ENCODE measurements around the gene FAM98B. TPM values are rescaled to one million over a fixed set of nuclear protein-coding genes. Genes with fewer than 3 reads are reported as not detected.

Gene FAM98B
- total and polyA plus RNA-seq, 9 of the 15 experiments (the other 6 are each of a cell fraction or from before 2014, with no cell fraction given) = 3.1 to 42.0 (median 9.4) TPM

DNA sequence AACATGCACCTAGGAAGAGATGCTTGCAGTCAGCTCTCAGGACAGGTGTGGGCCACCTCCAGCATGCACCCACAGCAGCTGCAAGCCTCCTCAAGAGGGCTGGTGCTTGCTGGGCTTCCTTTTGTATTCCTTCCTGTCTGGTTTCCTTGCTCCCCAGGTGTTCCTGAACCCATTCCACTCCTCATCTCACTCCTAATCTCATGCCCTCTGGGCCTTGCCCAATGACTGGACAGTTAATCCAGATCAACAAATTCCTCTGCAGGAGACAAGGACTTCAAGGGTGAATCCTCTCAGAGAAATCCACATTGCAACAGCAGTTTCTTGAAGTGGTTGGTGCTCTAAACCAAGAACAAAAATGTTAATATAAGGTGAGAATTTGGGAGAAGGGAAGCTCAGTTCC, 80.0 kb downstream of the FAM98B start:
- H3K4me1 ChIP-seq (replicated peaks in 1 of 2; ENCODE audit: control insufficient read depth in 2 of 2, insufficient read depth in 2 of 2, low read length in 2 of 2) = peaks cover 0 to 3% of the 10 kb centered on the region in 2 experiments; a peak in 2 of 5 replicates
- in situ Hi-C loops (cut with MboI) = no loop called here
- POLR2A ChIA-PET = interaction anchor here (0.6 to 0.8 kb wide), 4 partner anchors 28 to 102 kb away, joined by 3 read pairs; no protein-coding TSS in a partner anchor

More for the DNA sequence above, 80.0 kb downstream of the FAM98B start:
- DNase-seq (ENCODE audit: extremely low read depth in 1 of 4, low spot score in 3 of 4) = no peak
- FAIRE-seq = no peak
- CTCF ChIA-PET (ENCODE audit: low intra/inter-chr PET ratio) = no interaction called here
- H3K36me3 ChIP-seq (ENCODE audit: control insufficient read depth, insufficient read depth, low read length) = no peaks in the 10 kb centered on the region
- H3K9ac ChIP-seq (ENCODE audit: insufficient read depth in 1 of 2, low read depth in 2 of 2, low read length in 2 of 2) = no peak overlapping the region
- no peaks in the 10 kb centered on the region for H3K79me2 ChIP-seq (ENCODE audit: control insufficient read depth, insufficient read depth, low read length)
- H3K27ac ChIP-seq (ENCODE audit: extremely low read depth, low read depth, low read length) = no peak overlapping the region
- H3K4me3 ChIP-seq = no peak overlapping the region
- no TSS peak for BruUV-seq (replicated peaks)
- H2AFZ ChIP-seq (ENCODE audit: low read depth, low read length) = no peak overlapping the region
- H3K27me3 ChIP-seq (ENCODE audit: control insufficient read depth in 2 of 2, insufficient read depth in 2 of 2, low read length in 2 of 2) = no peaks in the 10 kb centered on the region
- no peaks in the 10 kb centered on the region for H3K9me1 ChIP-seq (ENCODE audit: control insufficient read depth, insufficient read depth, low read length)
- H4K20me1 ChIP-seq (replicated peaks; ENCODE audit: control insufficient read depth, insufficient read depth, low read length) = no peaks in the 10 kb centered on the region
- ATAC-seq = no peak
- no peak overlapping the region for H3K4me2 ChIP-seq (ENCODE audit: insufficient read depth, low read length)
- no peak for TF ChIP-seq ZNF263 (CRISPR knock-in tag; IDR thresholded peaks at IDR 0.05; ENCODE audit: borderline replicate concordance)
- TF ChIP-seq STAT5B (CRISPR knock-in tag; IDR thresholded peaks at IDR 0.05) = no peak
- no peak for TF ChIP-seq EGR1 (conservative IDR thresholded peaks at IDR 0.05)
- TF ChIP-seq FOXK2 (conservative IDR thresholded peaks at IDR 0.05 in 1 of 2, IDR thresholded peaks at IDR 0.05 in 1 of 2; ENCODE audit: low read depth in 2 of 2) = no peak
- TF ChIP-seq, protein P1, sequence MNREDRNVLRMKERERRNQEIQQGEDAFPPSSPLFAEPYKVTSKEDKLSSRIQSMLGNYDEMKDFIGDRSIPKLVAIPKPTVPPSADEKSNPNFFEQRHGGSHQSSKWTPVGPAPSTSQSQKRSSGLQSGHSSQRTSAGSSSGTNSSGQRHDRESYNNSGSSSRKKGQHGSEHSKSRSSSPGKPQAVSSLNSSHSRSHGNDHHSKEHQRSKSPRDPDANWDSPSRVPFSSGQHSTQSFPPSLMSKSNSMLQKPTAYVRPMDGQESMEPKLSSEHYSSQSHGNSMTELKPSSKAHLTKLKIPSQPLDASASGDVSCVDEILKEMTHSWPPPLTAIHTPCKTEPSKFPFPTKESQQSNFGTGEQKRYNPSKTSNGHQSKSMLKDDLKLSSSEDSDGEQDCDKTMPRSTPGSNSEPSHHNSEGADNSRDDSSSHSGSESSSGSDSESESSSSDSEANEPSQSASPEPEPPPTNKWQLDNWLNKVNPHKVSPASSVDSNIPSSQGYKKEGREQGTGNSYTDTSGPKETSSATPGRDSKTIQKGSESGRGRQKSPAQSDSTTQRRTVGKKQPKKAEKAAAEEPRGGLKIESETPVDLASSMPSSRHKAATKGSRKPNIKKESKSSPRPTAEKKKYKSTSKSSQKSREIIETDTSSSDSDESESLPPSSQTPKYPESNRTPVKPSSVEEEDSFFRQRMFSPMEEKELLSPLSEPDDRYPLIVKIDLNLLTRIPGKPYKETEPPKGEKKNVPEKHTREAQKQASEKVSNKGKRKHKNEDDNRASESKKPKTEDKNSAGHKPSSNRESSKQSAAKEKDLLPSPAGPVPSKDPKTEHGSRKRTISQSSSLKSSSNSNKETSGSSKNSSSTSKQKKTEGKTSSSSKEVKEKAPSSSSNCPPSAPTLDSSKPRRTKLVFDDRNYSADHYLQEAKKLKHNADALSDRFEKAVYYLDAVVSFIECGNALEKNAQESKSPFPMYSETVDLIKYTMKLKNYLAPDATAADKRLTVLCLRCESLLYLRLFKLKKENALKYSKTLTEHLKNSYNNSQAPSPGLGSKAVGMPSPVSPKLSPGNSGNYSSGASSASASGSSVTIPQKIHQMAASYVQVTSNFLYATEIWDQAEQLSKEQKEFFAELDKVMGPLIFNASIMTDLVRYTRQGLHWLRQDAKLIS (CRISPR knock-in tag; IDR thresholded peaks at IDR 0.05) = no peak
- no peak for TF ChIP-seq ZFP36 (IDR thresholded peaks at IDR 0.05; ENCODE audit: low read depth, low read length, partially characterized antibody)
- TF ChIP-seq, protein P2, sequence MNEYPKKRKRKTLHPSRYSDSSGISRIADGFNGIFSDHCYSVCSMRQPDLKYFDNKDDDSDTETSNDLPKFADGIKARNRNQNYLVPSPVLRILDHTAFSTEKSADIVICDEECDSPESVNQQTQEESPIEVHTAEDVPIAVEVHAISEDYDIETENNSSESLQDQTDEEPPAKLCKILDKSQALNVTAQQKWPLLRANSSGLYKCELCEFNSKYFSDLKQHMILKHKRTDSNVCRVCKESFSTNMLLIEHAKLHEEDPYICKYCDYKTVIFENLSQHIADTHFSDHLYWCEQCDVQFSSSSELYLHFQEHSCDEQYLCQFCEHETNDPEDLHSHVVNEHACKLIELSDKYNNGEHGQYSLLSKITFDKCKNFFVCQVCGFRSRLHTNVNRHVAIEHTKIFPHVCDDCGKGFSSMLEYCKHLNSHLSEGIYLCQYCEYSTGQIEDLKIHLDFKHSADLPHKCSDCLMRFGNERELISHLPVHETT (CRISPR knock-in tag; conservative IDR thresholded peaks at IDR 0.05 in 1 of 2, IDR thresholded peaks at IDR 0.05 in 1 of 2) = no peak
- TF ChIP-seq SP1 (CRISPR knock-in tag; IDR thresholded peaks at IDR 0.05) = no peak
- no peak for TF ChIP-seq TRIM28 (IDR thresholded peaks at IDR 0.05)
- no peak for TF ChIP-seq HDAC3 (IDR thresholded peaks at IDR 0.05; ENCODE audit: borderline replicate concordance, partially characterized antibody)
- TF ChIP-seq HDAC1 (IDR thresholded peaks at IDR 0.05) = no peak
- no peak for TF ChIP-seq CHD2 (IDR thresholded peaks at IDR 0.05; ENCODE audit: low read depth, low read length)
- TF ChIP-seq GATAD2B (IDR thresholded peaks at IDR 0.05; ENCODE audit: borderline replicate concordance) = no peak
- TF ChIP-seq MTA1 (IDR thresholded peaks at IDR 0.05; ENCODE audit: borderline replicate concordance) = no peak
- no peak for TF ChIP-seq POLR2H (tag; IDR thresholded peaks at IDR 0.05; ENCODE audit: low read depth)
- TF ChIP-seq MAFK (IDR thresholded peaks at IDR 0.05; ENCODE audit: low read length) = no peak
- intact Hi-C loops (cut with micrococcal nuclease) = no loop called here
- no peaks in the 10 kb centered on the region for H3K9me3 ChIP-seq (replicated peaks; ENCODE audit: control insufficient read depth, insufficient read depth, low read depth, low read length)
